ENCODE data around the gene CHGA.

CHGA gene

GRCh38 chr14:92905667-92906066 lies 17.3 kb upstream of the CHGA start:
- DNase-seq, result no peak

- DNase-seq, result no peak
These were observed 16.5 kb upstream of the CHGA start for GRCh38 chr14:92906420-92906819.

- peak; percentile 73 for DNase-seq
These were observed 16.1 kb upstream of the CHGA start for GRCh38 chr14:92906823-92907222.

- no peak for DNase-seq
These were observed 15.5 kb upstream of the CHGA start for GRCh38 chr14:92907316-92907911.

- no peak for DNase-seq
These were observed 8.8 kb upstream of the CHGA start for GRCh38 chr14:92914087-92914656.

- DNase-seq, result no peak
These were observed 6.7 kb upstream of the CHGA start for GRCh38 chr14:92916201-92916600.

GRCh38 chr14:92917041-92917940 lies 5.7 kb upstream of the CHGA start:
- DNase-seq, result peak; percentile 62

GRCh38 chr14:92917956-92918355 lies 5.0 kb upstream of the CHGA start:
- DNase-seq, result no peak

- no peak for DNase-seq
These were observed 2.9 kb upstream of the CHGA start for GRCh38 chr14:92920001-92920400.

- DNase-seq, result no peak
These were observed 705 bp upstream of the CHGA start for GRCh38 chr14:92922155-92922735.

- DNase-seq, result no peak
These were observed 774 bp downstream of the CHGA start for GRCh38 chr14:92923744-92924103.

GRCh38 chr14:92924247-92924646 lies 1.3 kb downstream of the CHGA start:
- DNase-seq, result no peak

GRCh38 chr14:92925446-92925845 lies 2.5 kb downstream of the CHGA start:
- DNase-seq, result no peak

- DNase-seq, result no peak
These were observed 3.4 kb downstream of the CHGA start for GRCh38 chr14:92926180-92926845.

- no peak for DNase-seq
These were observed 4.0 kb downstream of the CHGA start for GRCh38 chr14:92926931-92927330.

- no peak for DNase-seq
These were observed 4.7 kb downstream of the CHGA start for GRCh38 chr14:92927349-92928257.

GRCh38 chr14:92928258-92928629 lies 5.3 kb downstream of the CHGA start:
- DNase-seq, result no peak

- DNase-seq, result no peak
These were observed 6.2 kb downstream of the CHGA start for GRCh38 chr14:92928961-92929688.

- no peak for DNase-seq
These were observed 7.0 kb downstream of the CHGA start for GRCh38 chr14:92929689-92930608.

Measured in NCI-H1436 (cell line).